HEK293 (cell line): Measurements from ENCODE around the gene RBM17.

Experiments
- CTCF ChIA-PET: fragments of 350-600 bp; formaldehyde crosslinking; extraction: SDS; loops from one replicate; lab custom pipeline; 2021; ENCODE audit warnings: antibody characterized with exemption; lab: Yijun Ruan, JAX
- POLR2A ChIA-PET: fragments of 300-600 bp; formaldehyde crosslinking; extraction: SDS; loops from one replicate; lab custom pipeline; 2020; ENCODE audit warnings: antibody characterized with exemption, inconsistent platforms; lab: Yijun Ruan, JAX
- H3K27ac ChIP-seq: fragments of 200-500 bp; sonication (Bioruptor generic); 2 replicates; pipeline ENCODE4 v1.5.1; 2014; ENCODE audit warnings: low read depth, low read length, control low read depth, inconsistent platforms; ENCODE audit errors: extremely low read depth
- H3K36me3 ChIP-seq, 2 experiments: fragments of 200-500 bp in 1 of 2; sonication (Bioruptor generic) in 1 of 2; 1 replicate in 1 of 2; 2 replicates in 1 of 2; pipeline ENCODE4 v1.5.1; 2014 to 2017; ENCODE audit warnings: inconsistent platforms in 2 of 2, low read length in 2 of 2; ENCODE audit not compliant: control insufficient read depth in 2 of 2, insufficient read depth in 1 of 2
- H3K4me1 ChIP-seq: fragments of 200-500 bp; sonication (Bioruptor generic); 2 replicates; pipeline ENCODE4 v1.5.1; 2014; ENCODE audit warnings: mild to moderate bottlenecking, low read length, inconsistent platforms; ENCODE audit not compliant: control insufficient read depth, insufficient read depth
- H3K4me3 ChIP-seq: 2 replicates; pipeline ENCODE4 v1.5.1; 2011; ENCODE audit warnings: low read depth, mild to moderate bottlenecking, control low read depth, low read length, moderate library complexity
- H3K9me3 ChIP-seq: fragments of 200-500 bp; sonication (Bioruptor generic); 2 replicates; pipeline ENCODE4 v1.5.1; 2014; ENCODE audit warnings: low read depth, low read length, inconsistent platforms; ENCODE audit not compliant: control insufficient read depth, insufficient read depth
- GLI2 ChIP-seq: fragments of 450-650 bp; formaldehyde crosslinking; IDR thresholded peaks from 2 replicates; pipeline ENCODE4; 2017; ENCODE audit warnings: missing biosample characterization, missing genetic modification characterization, low read depth, borderline replicate concordance
- KLF10 ChIP-seq: fragments of 450-650 bp; IDR thresholded peaks from 2 replicates; pipeline ENCODE4 v1.5.1; 2018; ENCODE audit warnings: missing biosample characterization, mild to moderate bottlenecking, missing genetic modification characterization
- PRDM1 ChIP-seq: fragments of 450-650 bp; formaldehyde crosslinking; IDR thresholded peaks from 2 replicates; pipeline ENCODE4; 2016; ENCODE audit warnings: missing biosample characterization, missing genetic modification characterization
- PRDM6 ChIP-seq: fragments of 450-650 bp; formaldehyde crosslinking; IDR thresholded peaks from 2 replicates; pipeline ENCODE4 v1.5.1; 2017; ENCODE audit warnings: missing biosample characterization, missing genetic modification characterization
- TRIM28 ChIP-seq: IDR thresholded peaks from 2 replicates; pipeline ENCODE4 v1.6.1; 2011; ENCODE audit warnings: low read length, control low read depth, borderline replicate concordance
- ZBTB44 ChIP-seq: fragments of 450-650 bp; IDR thresholded peaks from 2 replicates; pipeline ENCODE4 v1.5.1; 2018; ENCODE audit warnings: missing biosample characterization, mild to moderate bottlenecking, missing genetic modification characterization
- ZNF26 ChIP-seq: fragments of 450-650 bp; formaldehyde crosslinking; IDR thresholded peaks from 2 replicates; pipeline ENCODE4 v1.5.1; 2016; ENCODE audit warnings: missing biosample characterization, missing genetic modification characterization
- ZNF280C ChIP-seq: fragments of 450-650 bp; formaldehyde crosslinking; IDR thresholded peaks from 2 replicates; pipeline ENCODE4 v1.5.1; 2016; ENCODE audit warnings: missing biosample characterization, missing genetic modification characterization
- ZNF292 ChIP-seq: fragments of 450-650 bp; formaldehyde crosslinking; IDR thresholded peaks from 2 replicates; pipeline ENCODE4 v1.5.1; 2016; ENCODE audit warnings: low read depth, missing biosample characterization, missing genetic modification characterization, borderline replicate concordance
- ZNF37A ChIP-seq: fragments of 450-650 bp; IDR thresholded peaks from 2 replicates; pipeline ENCODE4 v1.5.1; 2018; ENCODE audit warnings: missing biosample characterization, missing genetic modification characterization
- ZNF416 ChIP-seq: fragments of 450-650 bp; formaldehyde crosslinking; IDR thresholded peaks from 2 replicates; pipeline ENCODE4 v1.5.1; 2016; ENCODE audit warnings: missing biosample characterization, missing genetic modification characterization
- ZNF555 ChIP-seq: fragments of 450-650 bp; formaldehyde crosslinking; conservative IDR thresholded peaks from 2 replicates; pipeline ENCODE4 v1.5.1; 2017; ENCODE audit warnings: missing biosample characterization, mild to moderate bottlenecking, missing genetic modification characterization, inconsistent platforms
- ZNF580 ChIP-seq: fragments of 450-650 bp; formaldehyde crosslinking; IDR thresholded peaks from 2 replicates; pipeline ENCODE4 v1.5.1; 2016; ENCODE audit warnings: missing biosample characterization, missing genetic modification characterization
- ZNF660 ChIP-seq: fragments of 450-650 bp; IDR thresholded peaks from 2 replicates; pipeline ENCODE4 v1.5.1; 2018; ENCODE audit warnings: missing biosample characterization, mild to moderate bottlenecking, missing genetic modification characterization
- ZNF677 ChIP-seq: fragments of 450-650 bp; IDR thresholded peaks from 2 replicates; pipeline ENCODE4 v1.5.0; 2018; ENCODE audit warnings: missing biosample characterization, mild to moderate bottlenecking, missing genetic modification characterization, moderate library complexity
- ZNF777 ChIP-seq: fragments of 450-650 bp; formaldehyde crosslinking; IDR thresholded peaks from 2 replicates; pipeline ENCODE4 v1.5.1; 2017; ENCODE audit warnings: missing biosample characterization, missing genetic modification characterization, borderline replicate concordance
- ZNF830 ChIP-seq: fragments of 450-650 bp; IDR thresholded peaks from 2 replicates; pipeline ENCODE4 v1.5.0; 2018; ENCODE audit warnings: missing biosample characterization, missing genetic modification characterization, low read depth, mild to moderate bottlenecking, moderate library complexity
- ZSCAN5A ChIP-seq: fragments of 450-650 bp; formaldehyde crosslinking; IDR thresholded peaks from 2 replicates; pipeline ENCODE4 v1.5.1; 2016; ENCODE audit warnings: missing biosample characterization, missing genetic modification characterization

The RBM17 gene

GRCh38 chr10:6115411-6115810 is 26.6 kb downstream of the RBM17 start (continued):
- TF ChIP-seq ZNF555 (tag by site-specific recombination) (no peak), PRDM1 (tag by site-specific recombination) (no peak)

GRCh38 chr10:6115824-6116350 is 27.1 kb downstream of the RBM17 start:
- POLR2A ChIA-PET = no interaction called here
- H3K36me3 ChIP-seq = peaks cover 27 to 61% of the 10 kb centered on the region in 2 experiments

More at GRCh38 chr10:6115824-6116350, 27.1 kb downstream of the RBM17 start:
- H3K27ac ChIP-seq = no peak overlapping the region
- no peak overlapping the region for H3K4me3 ChIP-seq
- H3K4me1 ChIP-seq = no peaks in the 10 kb centered on the region
- TF ChIP-seq ZNF830 = 0 out of 2 replicates have a peak, but pooled peaks have one; percentile 17
- TF ChIP-seq ZNF580 = no peak
- TF ChIP-seq ZNF37A = peak; percentile 67; the same call in 1 of the 2 replicates
- no peak for TF ChIP-seq ZNF416 (tag by site-specific recombination)
- TF ChIP-seq KLF10 (tag by site-specific recombination) = 0 out of 2 replicates have a peak, but pooled peaks have one; percentile 49
- peak; percentile 52; the same call in 1 of the 2 replicates for TF ChIP-seq ZNF660
- no peak for TF ChIP-seq ZNF677 (tag by site-specific recombination)
- no peak for TF ChIP-seq ZNF555 (tag by site-specific recombination)
- no peak for TF ChIP-seq GLI2
- no peak for TF ChIP-seq ZNF280C (tag by site-specific recombination)
- TF ChIP-seq TRIM28 = no peak
- TF ChIP-seq ZNF777 = no peak
- peak; percentile 47; the same call in 1 of the 2 replicates for TF ChIP-seq ZBTB44 (tag by site-specific recombination)
- no peak for TF ChIP-seq ZSCAN5A
- 0 out of 2 replicates have a peak, but pooled peaks have one; percentile 47 for TF ChIP-seq PRDM6 (tag by site-specific recombination)
- no peak for TF ChIP-seq ZNF26
- no peak for TF ChIP-seq ZNF292 (tag by site-specific recombination)
- CTCF ChIA-PET = no interaction called here
- no peaks in the 10 kb centered on the region for H3K9me3 ChIP-seq
